ENCODE measurements around the gene ARMC7. TPM values are rescaled to one million over a fixed set of nuclear protein-coding genes. Genes with fewer than 3 reads are reported as not detected.
"Not testable (repeated sequence)": the region's sequence is repeated elsewhere in the genome, so short reads cannot be mapped to it uniquely, and the experiment has no call there.

Gene ARMC7
- polyA plus RNA-seq, 1 donor (not counting 4 experiments of a cell fraction or from before 2014, with no cell fraction given) = 4.2 TPM

GRCh38 chr17:75135946-75136345 lies 26.2 kb downstream of the ARMC7 start:
- H4K20me1 ChIP-seq (ENCODE audit: control insufficient read depth, extremely low read depth, insufficient read depth, low read length) = no peaks in the 10 kb centered on the region
- no peak overlapping the region for H3K4me3 ChIP-seq (ENCODE audit: control insufficient read depth in 2 of 3, extremely low read depth in 1 of 3, insufficient read depth in 2 of 3, low read depth in 1 of 3, low read length in 3 of 3)
- no peak overlapping the region for H2AFZ ChIP-seq (ENCODE audit: control insufficient read depth, low read length)
- dilution Hi-C loops (cut with MboI; ENCODE audit: extremely low pct_ligation_motif_present, low sequenced_read_pairs) = no loop called here
- H3K9ac ChIP-seq (ENCODE audit: control insufficient read depth, extremely low read depth, insufficient read depth, low read length) = no peak overlapping the region
- no peak overlapping the region for H3K4me2 ChIP-seq (ENCODE audit: control insufficient read depth, extremely low read depth, insufficient read depth, low read depth, low read length)
- TF ChIP-seq EZH2 (IDR thresholded peaks at IDR 0.05; ENCODE audit: low read length) = no peak
- TF ChIP-seq, protein P1, sequence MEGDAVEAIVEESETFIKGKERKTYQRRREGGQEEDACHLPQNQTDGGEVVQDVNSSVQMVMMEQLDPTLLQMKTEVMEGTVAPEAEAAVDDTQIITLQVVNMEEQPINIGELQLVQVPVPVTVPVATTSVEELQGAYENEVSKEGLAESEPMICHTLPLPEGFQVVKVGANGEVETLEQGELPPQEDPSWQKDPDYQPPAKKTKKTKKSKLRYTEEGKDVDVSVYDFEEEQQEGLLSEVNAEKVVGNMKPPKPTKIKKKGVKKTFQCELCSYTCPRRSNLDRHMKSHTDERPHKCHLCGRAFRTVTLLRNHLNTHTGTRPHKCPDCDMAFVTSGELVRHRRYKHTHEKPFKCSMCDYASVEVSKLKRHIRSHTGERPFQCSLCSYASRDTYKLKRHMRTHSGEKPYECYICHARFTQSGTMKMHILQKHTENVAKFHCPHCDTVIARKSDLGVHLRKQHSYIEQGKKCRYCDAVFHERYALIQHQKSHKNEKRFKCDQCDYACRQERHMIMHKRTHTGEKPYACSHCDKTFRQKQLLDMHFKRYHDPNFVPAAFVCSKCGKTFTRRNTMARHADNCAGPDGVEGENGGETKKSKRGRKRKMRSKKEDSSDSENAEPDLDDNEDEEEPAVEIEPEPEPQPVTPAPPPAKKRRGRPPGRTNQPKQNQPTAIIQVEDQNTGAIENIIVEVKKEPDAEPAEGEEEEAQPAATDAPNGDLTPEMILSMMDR (optimal IDR thresholded peaks at IDR 0.05 in 1 of 3, IDR thresholded peaks at IDR 0.05 in 1 of 3, conservative IDR thresholded peaks at IDR 0.05 in 1 of 3; ENCODE audit: extremely low read depth in 1 of 3, insufficient read depth in 2 of 3, low read length in 3 of 3) = peak; percentile 23 to 30 (median 30)
- DNase-seq (ENCODE audit: low read depth, low spot score) (no peak), FAIRE-seq (no peak)
- H3K27me3 ChIP-seq (ENCODE audit: control insufficient read depth, extremely low read depth, insufficient read depth, low read length) = no peaks in the 10 kb centered on the region
- peaks cover 6% of the 10 kb centered on the region for H3K79me2 ChIP-seq (ENCODE audit: control insufficient read depth, insufficient read depth, low read length)
- no peaks in the 10 kb centered on the region for H3K9me3 ChIP-seq (ENCODE audit: control insufficient read depth, low read depth, low read length)
- no peaks in the 10 kb centered on the region for H3K9me1 ChIP-seq (ENCODE audit: control insufficient read depth, extremely low read depth, insufficient read depth, low read length)
- H3K36me3 ChIP-seq (ENCODE audit: control insufficient read depth in 2 of 2, extremely low read depth in 1 of 2, insufficient read depth in 2 of 2, low read length in 2 of 2) = peaks cover 15 to 21% of the 10 kb centered on the region in 2 experiments
- H3K4me1 ChIP-seq (ENCODE audit: control insufficient read depth, extremely low read depth, insufficient read depth, low read length) = peaks cover 5% of the 10 kb centered on the region
- H3K27ac ChIP-seq (ENCODE audit: control insufficient read depth, insufficient read depth, low read length) = no peak overlapping the region

DNA sequence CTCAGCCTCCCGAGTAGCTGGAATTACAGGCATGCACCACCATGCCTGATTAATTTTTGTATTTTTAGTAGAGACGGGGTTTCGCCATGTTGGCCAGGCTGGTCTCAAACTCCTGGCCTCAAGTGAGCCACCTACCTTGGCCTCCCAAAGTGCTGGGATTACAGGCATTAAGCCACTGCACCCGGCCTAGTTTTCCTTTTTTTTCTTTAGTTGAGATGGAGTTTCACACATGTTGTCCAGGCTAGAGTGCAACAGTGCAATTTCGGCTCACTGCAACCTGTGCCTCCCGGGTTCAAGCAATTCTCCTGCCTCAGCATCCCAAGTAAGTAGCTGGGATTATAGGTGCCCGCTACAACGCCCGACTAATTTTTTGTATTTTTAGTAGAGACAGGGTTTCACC lies 28.0 kb downstream of the ARMC7 start:
- dilution Hi-C loops (cut with MboI; ENCODE audit: extremely low pct_ligation_motif_present, low sequenced_read_pairs); H3K4me1 ChIP-seq (ENCODE audit: control insufficient read depth, extremely low read depth, insufficient read depth, low read length): not testable (repeated sequence)

DNA sequence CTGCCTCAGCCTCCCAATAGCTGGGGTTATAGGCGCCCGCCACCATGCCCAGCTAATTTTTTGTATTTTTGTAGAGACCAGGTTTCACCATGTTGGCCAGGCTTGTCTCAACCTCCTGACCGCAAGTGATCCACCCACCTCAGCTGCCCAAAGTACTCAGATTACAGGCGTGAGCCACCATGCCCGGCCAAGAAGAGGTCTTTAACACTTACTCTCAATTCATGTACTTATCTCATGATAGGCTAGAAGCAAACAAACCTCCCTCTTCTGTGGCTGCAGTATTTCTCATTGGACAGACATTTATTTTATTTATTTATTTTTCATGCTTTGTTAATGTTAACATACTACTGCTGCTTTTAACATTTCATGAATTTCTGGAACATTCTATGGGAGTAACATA lies 28.8 kb downstream of the ARMC7 start:
- TF ChIP-seq EZH2 (IDR thresholded peaks at IDR 0.05; ENCODE audit: low read length) = no peak
- TF ChIP-seq, protein P1 (optimal IDR thresholded peaks at IDR 0.05 in 1 of 3, IDR thresholded peaks at IDR 0.05 in 1 of 3, conservative IDR thresholded peaks at IDR 0.05 in 1 of 3; ENCODE audit: extremely low read depth in 1 of 3, insufficient read depth in 2 of 3, low read length in 3 of 3) = no peak
- Histone ChIP-seq H3K79me2 (ENCODE audit: control insufficient read depth, insufficient read depth, low read length) (peaks cover 10% of the 10 kb centered on the region), H3K4me3 (ENCODE audit: control insufficient read depth in 2 of 3, extremely low read depth in 1 of 3, insufficient read depth in 2 of 3, low read depth in 1 of 3, low read length in 3 of 3) (no peak overlapping the region), H3K4me2 (ENCODE audit: control insufficient read depth, extremely low read depth, insufficient read depth, low read depth, low read length) (no peak overlapping the region), H3K27ac (ENCODE audit: control insufficient read depth, insufficient read depth, low read length) (no peak overlapping the region), H2AFZ (ENCODE audit: control insufficient read depth, low read length) (no peak overlapping the region), H3K36me3 (ENCODE audit: control insufficient read depth in 2 of 2, extremely low read depth in 1 of 2, insufficient read depth in 2 of 2, low read length in 2 of 2) (peaks cover 23 to 35% of the 10 kb centered on the region in 2 experiments), H3K9me3 (ENCODE audit: control insufficient read depth, low read depth, low read length) (no peaks in the 10 kb centered on the region), H3K9ac (ENCODE audit: control insufficient read depth, extremely low read depth, insufficient read depth, low read length) (no peak overlapping the region), H3K9me1 (ENCODE audit: control insufficient read depth, extremely low read depth, insufficient read depth, low read length) (no peaks in the 10 kb centered on the region), H3K27me3 (ENCODE audit: control insufficient read depth, extremely low read depth, insufficient read depth, low read length) (no peaks in the 10 kb centered on the region), H3K4me1 (ENCODE audit: control insufficient read depth, extremely low read depth, insufficient read depth, low read length) (peaks cover 2% of the 10 kb centered on the region), H4K20me1 (ENCODE audit: control insufficient read depth, extremely low read depth, insufficient read depth, low read length) (no peaks in the 10 kb centered on the region)
- no peak for FAIRE-seq
- no peak for DNase-seq (ENCODE audit: low read depth, low spot score)
- dilution Hi-C loops (cut with MboI; ENCODE audit: extremely low pct_ligation_motif_present, low sequenced_read_pairs) = no loop called here

More for the DNA sequence above, 28.0 kb downstream of the ARMC7 start:
- not testable (repeated sequence) for DNase-seq (ENCODE audit: low read depth, low spot score); H3K4me2 ChIP-seq (ENCODE audit: control insufficient read depth, extremely low read depth, insufficient read depth, low read depth, low read length); H3K27ac ChIP-seq (ENCODE audit: control insufficient read depth, insufficient read depth, low read length); H3K9ac ChIP-seq (ENCODE audit: control insufficient read depth, extremely low read depth, insufficient read depth, low read length); H3K9me3 ChIP-seq (ENCODE audit: control insufficient read depth, low read depth, low read length); H3K27me3 ChIP-seq (ENCODE audit: control insufficient read depth, extremely low read depth, insufficient read depth, low read length); H4K20me1 ChIP-seq (ENCODE audit: control insufficient read depth, extremely low read depth, insufficient read depth, low read length); FAIRE-seq; H3K9me1 ChIP-seq (ENCODE audit: control insufficient read depth, extremely low read depth, insufficient read depth, low read length); H3K79me2 ChIP-seq (ENCODE audit: control insufficient read depth, insufficient read depth, low read length); H2AFZ ChIP-seq (ENCODE audit: control insufficient read depth, low read length); H3K4me3 ChIP-seq (ENCODE audit: control insufficient read depth in 2 of 3, extremely low read depth in 1 of 3, insufficient read depth in 2 of 3, low read depth in 1 of 3, low read length in 3 of 3)
- peaks cover 20 to 31% of the 10 kb centered on the region in 2 experiments for H3K36me3 ChIP-seq (ENCODE audit: control insufficient read depth in 2 of 2, extremely low read depth in 1 of 2, insufficient read depth in 2 of 2, low read length in 2 of 2)
